Aorta (tissue), 5 donors: ENCODE data around the gene MTCL1. TPM values are rescaled to one million over a fixed set of nuclear protein-coding genes. Genes with fewer than 3 reads are reported as not detected.

Experiments
- ATAC-seq: fragments of 200-7000 bp; cut with Tn5 transposase; one replicate; pipeline ENCODE4 v1.9.1; 2022; ENCODE audit warnings: moderate library complexity; ENCODE audit not compliant: low FRiP score
- DNase-seq, 2 donors: peaks; one replicate each; pipeline ENCODE4 v3.0.0-alpha.2; 2020
- H3K27ac ChIP-seq, 2 donors: one replicate each; pipeline ENCODE4 v1.5.1; 2013; ENCODE audit warnings: low read length in 2 of 2, mild to moderate bottlenecking in 2 of 2, moderate library complexity in 2 of 2, control low read depth in 1 of 2, inconsistent platforms in 1 of 2, low read depth in 1 of 2
- H3K27me3 ChIP-seq, 2 donors: one replicate each; pipeline ENCODE4 v1.6.1; 2013; ENCODE audit warnings: control low read depth in 1 of 2, low read length in 1 of 2, mild to moderate bottlenecking in 1 of 2, moderate library complexity in 1 of 2; ENCODE audit not compliant: insufficient read depth in 2 of 2, control insufficient read depth in 1 of 2
- H3K36me3 ChIP-seq, 2 donors: one replicate each; pipeline ENCODE4 v1.6.1; 2013; ENCODE audit warnings: control low read depth in 1 of 2, low read length in 1 of 2, mild to moderate bottlenecking in 1 of 2; ENCODE audit not compliant: insufficient read depth in 2 of 2, control insufficient read depth in 1 of 2
- H3K4me1 ChIP-seq, 2 donors: one replicate each; pipeline ENCODE4 v1.6.1; 2013; ENCODE audit warnings: low read length in 2 of 2, control low read depth in 1 of 2, mild to moderate bottlenecking in 1 of 2, moderate library complexity in 1 of 2; ENCODE audit not compliant: insufficient read depth in 2 of 2, control insufficient read depth in 1 of 2
- H3K4me3 ChIP-seq, 2 donors: one replicate each; pipeline ENCODE4 v1.5.1; 2013; ENCODE audit warnings: low read length in 2 of 2, control low read depth in 1 of 2, mild to moderate bottlenecking in 1 of 2
- H3K9me3 ChIP-seq: one replicate; pipeline ENCODE4 v1.6.1; 2013; ENCODE audit warnings: mild to moderate bottlenecking, low read length; ENCODE audit not compliant: control insufficient read depth
- WGBS, 2 donors: extraction: QIAGEN DNeasy Blood & Tissue Kit; methylation state at CpG; one replicate each; pipeline ENCODE4 v1.1.7; 2013; 5-methylcytosine and 5-hydroxymethylcytosine counted together
- intact Hi-C, 2 donors: fragments of 100-400 bp; cut with DNase I; formaldehyde crosslinking; loops; one replicate each; pipeline versions ENCODE4 v1.14.2 to v1.15.0; 2022
- polyA plus RNA-seq, 2 donors: library from polyadenylated mRNA; stranded (reverse); fragments of 200-250 nt; gene quantifications; one replicate each; pipeline ENCODE4 v1.2.3, GENCODE V29; 2013
- total RNA-seq, 2 donors: library from RNA; stranded (reverse); fragmentation: NEBNext Ultra II Directional; extraction: Animal tissue kit (Norgen Biotek cat#: 25700); gene quantifications; one replicate each; pipeline ENCODE4 v1.2.1, GENCODE V29; 2021
- donor health status: healthy with polysubstance abuse.
- donor health status: Bipolar disorder and iron deficiency.
- donor health status: DM: no; HTN: no; CAD: no.
- donor health status: DM: no; HTN: no; CAD: no.
- donor health status: DM: yes; HTN: yes; CAD: no.

MTCL1 gene
- total and polyA plus RNA-seq, 4 donors: 0.75 to 14.2 (median 6.2) TPM

GRCh38 chr18:8874872-8875271 is 169.5 kb downstream of the MTCL1 start:
- Histone ChIP-seq H3K4me1 (no peaks in the 10 kb centered on the region), H3K9me3 (no peaks in the 10 kb centered on the region), H3K27ac (no peak overlapping the region), H3K27me3 (no peaks in the 10 kb centered on the region), H3K36me3 (no peaks in the 10 kb centered on the region), H3K4me3 (no peak overlapping the region)
- ATAC-seq: no peak
- intact Hi-C loops: no loop called here
- DNase-seq: no peak
- WGBS, 2 donors: 76 to 80% methylated on average over 7 of the region's 7 CpGs

GRCh38 chr18:8876887-8877286 is 171.5 kb downstream of the MTCL1 start:
- DNase-seq (no peak), ATAC-seq (no peak)
- no peaks in the 10 kb centered on the region for H3K4me1 ChIP-seq
- no peaks in the 10 kb centered on the region for H3K36me3 ChIP-seq
- no peaks in the 10 kb centered on the region for H3K9me3 ChIP-seq
- intact Hi-C loops: no loop called here
- WGBS, 2 donors: 80 to 82% methylated on average over 5 of the region's 5 CpGs
- H3K27ac ChIP-seq: no peak overlapping the region
- H3K4me3 ChIP-seq: no peak overlapping the region
- H3K27me3 ChIP-seq: no peaks in the 10 kb centered on the region

DNA sequence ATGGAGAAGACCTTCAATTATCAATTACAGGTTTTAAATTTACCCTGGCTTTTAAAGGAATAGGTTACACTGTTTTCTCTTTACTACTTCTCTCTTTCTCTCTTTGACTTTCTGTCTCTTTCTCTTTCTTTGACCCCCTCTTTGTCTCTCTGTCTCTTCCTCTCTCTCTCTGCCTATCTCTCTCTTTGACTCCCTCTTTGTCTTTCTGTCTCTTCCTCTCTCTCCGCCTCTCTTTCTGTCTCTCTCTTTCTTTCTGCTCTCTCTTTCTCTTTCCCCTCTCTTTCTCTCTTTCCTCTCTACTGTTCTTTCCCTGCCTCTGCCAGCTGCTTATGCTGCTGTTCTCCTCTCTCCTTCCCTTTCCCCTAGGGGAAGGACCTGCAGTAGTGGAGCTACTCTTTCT is 175.7 kb downstream of the MTCL1 start:
- WGBS, 2 donors: 89 to 98% methylated on average over 1 of the region's 1 CpG
- Histone ChIP-seq H3K27ac (no peak overlapping the region), H3K4me3 (no peak overlapping the region), H3K36me3 (no peaks in the 10 kb centered on the region), H3K27me3 (no peaks in the 10 kb centered on the region), H3K4me1 (no peaks in the 10 kb centered on the region), H3K9me3 (peaks cover 1% of the 10 kb centered on the region)
- ATAC-seq (no peak), DNase-seq (no peak)
- intact Hi-C loops: no loop called here

Other genes with a start within 250 kb of the MTCL1 start
- 10 to 100 TPM; 45.5 to 47.7 TPM for gene RAB12, start 96.1 kb upstream of the MTCL1 start, total RNA-seq
- 10 to 100 TPM; 27.7 to 37.7 TPM for gene RAB12, start 96.1 kb upstream of the MTCL1 start, polyA plus RNA-seq